Astrocyte (in vitro differentiated cells and primary cell): ENCODE data around the gene CUEDC2. TPM values are rescaled to one million over a fixed set of nuclear protein-coding genes. Genes with fewer than 3 reads are reported as not detected.
A peak's percentile ranks its signal among the peaks of the same experiment; 100 is the strongest.

Experiments used
- DNase-seq: peaks from one replicate; pipeline ENCODE4 v3.0.0-alpha.2; 2010; ENCODE audit warnings: low read depth
- FAIRE-seq: peaks from 2 replicates; lab custom pipeline; 2011; peaks lifted over from hg19 to GRCh38; lab: Jason Lieb, UNC
- H2AFZ ChIP-seq: 2 replicates; pipeline ENCODE4 v1.6.0; 2012; ENCODE audit warnings: low read depth, low read length, inconsistent platforms
- H3K27ac ChIP-seq: 2 replicates; pipeline ENCODE4 v1.5.1; 2011; ENCODE audit warnings: low read depth, low read length, inconsistent platforms
- H3K27me3 ChIP-seq: 2 replicates; pipeline ENCODE4 v1.6.0; 2011; ENCODE audit warnings: low read length, inconsistent platforms; ENCODE audit not compliant: insufficient read depth
- H3K36me3 ChIP-seq: 2 replicates; pipeline ENCODE4 v1.5.1; 2011; ENCODE audit warnings: low read length, inconsistent platforms; ENCODE audit not compliant: insufficient read depth
- H3K4me1 ChIP-seq: 2 replicates; pipeline ENCODE4 v1.5.1; 2011; ENCODE audit warnings: low read length, inconsistent platforms; ENCODE audit not compliant: insufficient read depth
- H3K4me2 ChIP-seq: 2 replicates; pipeline ENCODE4 v1.6.0; 2012; ENCODE audit warnings: low read length, inconsistent platforms
- H3K4me3 ChIP-seq: 2 replicates; pipeline ENCODE4 v1.5.1; 2011; ENCODE audit warnings: low read depth, mild to moderate bottlenecking, low read length, inconsistent platforms; ENCODE audit not compliant: insufficient read depth
- H3K79me2 ChIP-seq: 2 replicates; pipeline ENCODE4 v1.6.0; 2012; ENCODE audit warnings: mild to moderate bottlenecking, low read length, inconsistent platforms; ENCODE audit not compliant: insufficient read depth
- H3K9ac ChIP-seq: 2 replicates; pipeline ENCODE4 v1.6.0; 2012; ENCODE audit warnings: mild to moderate bottlenecking, low read length, inconsistent platforms
- H3K9me3 ChIP-seq: 2 replicates; pipeline ENCODE4 v1.5.1; 2012; ENCODE audit warnings: low read depth, mild to moderate bottlenecking, low read length, inconsistent platforms; ENCODE audit not compliant: insufficient read depth
- H4K20me1 ChIP-seq: 2 replicates; pipeline ENCODE4 v1.6.0; 2012; ENCODE audit warnings: low read length, inconsistent platforms; ENCODE audit not compliant: insufficient read depth
- H3K27ac Mint-ChIP-seq: one replicate; pipeline ENCODE4 v1.8.0; 2021; ENCODE audit warnings: mild to moderate bottlenecking, mixed read lengths; ENCODE audit not compliant: unreplicated experiment
- H3K27me3 Mint-ChIP-seq: one replicate; pipeline ENCODE4 v1.8.0; 2021; ENCODE audit warnings: low read depth, mixed read lengths; ENCODE audit not compliant: unreplicated experiment
- H3K36me3 Mint-ChIP-seq: one replicate; pipeline ENCODE4 v1.8.0; 2021; ENCODE audit warnings: low read depth, mixed read lengths; ENCODE audit not compliant: unreplicated experiment
- H3K4me1 Mint-ChIP-seq: one replicate; pipeline ENCODE4 v1.8.0; 2021; ENCODE audit warnings: low read depth, mixed read lengths; ENCODE audit not compliant: unreplicated experiment
- H3K4me3 Mint-ChIP-seq: one replicate; pipeline ENCODE4 v1.8.0; 2021; ENCODE audit warnings: mild to moderate bottlenecking, moderate library complexity, mixed read lengths; ENCODE audit not compliant: unreplicated experiment
- H3K9me3 Mint-ChIP-seq: one replicate; pipeline ENCODE4 v1.8.0; 2021; ENCODE audit warnings: mild to moderate bottlenecking, mixed read lengths; ENCODE audit not compliant: unreplicated experiment
- EZH2 ChIP-seq: IDR thresholded peaks from 2 replicates; pipeline ENCODE4 v1.6.1; 2012; ENCODE audit warnings: mild to moderate bottlenecking, low read length, inconsistent platforms; ENCODE audit not compliant: insufficient read depth
- total RNA-seq: library from RNA; stranded (reverse); gene quantifications from 2 replicates; pipeline ENCODE4 v1.2.1, GENCODE V29; 2021
- TF ChIP-seq, protein P1 (sequence below): IDR thresholded peaks from 2 replicates; pipeline ENCODE4 v1.5.1; 2011; ENCODE audit warnings: low read depth, mild to moderate bottlenecking, inconsistent platforms, low read length, moderate library complexity; ENCODE audit not compliant: insufficient read depth

The CUEDC2 gene
- total RNA-seq, 1 donor from 2014 or later = 49.1 TPM

DNA sequence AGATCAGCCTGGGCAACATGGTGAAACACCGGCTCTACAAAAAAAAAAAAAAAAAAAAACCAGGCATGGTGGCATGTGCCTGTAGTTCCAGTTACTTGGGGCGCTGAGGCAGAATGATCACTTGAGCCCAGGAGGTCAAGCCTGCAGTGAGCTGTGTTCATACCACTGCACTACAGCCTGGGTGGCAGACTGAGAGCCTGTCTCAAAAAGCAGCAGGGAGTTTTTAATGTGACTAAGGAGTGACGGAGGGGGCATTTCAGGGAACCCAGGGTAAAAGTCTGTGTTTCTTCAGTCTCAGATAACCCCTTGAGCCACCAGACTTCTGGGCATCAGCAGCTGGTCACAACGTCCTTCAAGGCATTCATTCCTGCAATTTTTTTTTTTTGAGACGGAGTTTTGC is 21.1 kb upstream of the CUEDC2 start:
- H3K4me3 Mint-ChIP-seq = peak overlapping the region; percentile 8
- H3K27ac ChIP-seq = peak overlapping the region; percentile 15
- no peak overlapping the region for H3K9ac ChIP-seq

DNA sequence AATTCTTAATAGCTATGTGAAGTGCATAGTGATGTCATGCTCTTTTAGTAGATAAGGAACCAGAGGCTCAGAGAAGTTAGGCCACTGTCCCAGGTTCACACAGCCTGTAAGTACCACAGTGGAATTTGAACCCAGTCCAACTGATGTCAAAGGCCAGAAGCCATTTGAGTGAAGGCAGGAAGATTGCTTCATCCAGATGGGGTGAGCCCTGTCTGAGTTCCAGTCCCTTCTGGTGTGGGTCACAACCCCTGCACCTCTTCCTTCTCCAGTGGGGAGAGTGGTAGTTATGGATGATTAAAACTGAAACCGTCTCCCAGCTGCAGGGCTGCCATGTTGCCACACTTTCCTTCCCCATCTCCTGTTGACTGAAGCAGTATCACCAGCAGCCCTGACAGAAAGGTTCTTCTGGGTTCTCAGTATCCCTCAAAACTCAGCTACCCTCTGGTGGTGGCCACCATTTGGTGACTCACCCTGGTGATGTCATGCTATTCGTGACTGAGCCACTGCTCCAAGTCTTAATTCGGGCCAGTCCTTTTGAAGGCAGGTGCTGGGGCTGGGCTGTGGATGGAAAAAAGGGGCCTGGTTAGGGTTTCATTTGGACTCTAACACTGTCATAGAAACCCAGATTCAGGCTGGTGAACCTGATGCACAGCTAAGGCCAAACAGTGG is 20.4 kb upstream of the CUEDC2 start:
- Histone ChIP-seq H3K4me1 (peaks cover 27% of the 10 kb centered on the region), H2AFZ (no peak overlapping the region), H3K27ac (no peak overlapping the region), H3K9ac (no peak overlapping the region), H3K4me2 (peak overlapping the region; percentile 39), H3K36me3 (no peaks in the 10 kb centered on the region), H3K9me3 (no peaks in the 10 kb centered on the region), H3K4me3 (no peak overlapping the region), H3K79me2 (no peaks in the 10 kb centered on the region), H3K27me3 (no peaks in the 10 kb centered on the region), H4K20me1 (no peaks in the 10 kb centered on the region)
- Mint-ChIP-seq H3K36me3 (peaks cover 2% of the 10 kb centered on the region), H3K4me3 (peak overlapping the region; percentile 14), H3K4me1 (peaks cover 31% of the 10 kb centered on the region), H3K27me3 (no peaks in the 10 kb centered on the region), H3K9me3 (no peaks in the 10 kb centered on the region), H3K27ac (peak overlapping the region; percentile 78)
- TF ChIP-seq, protein P1, sequence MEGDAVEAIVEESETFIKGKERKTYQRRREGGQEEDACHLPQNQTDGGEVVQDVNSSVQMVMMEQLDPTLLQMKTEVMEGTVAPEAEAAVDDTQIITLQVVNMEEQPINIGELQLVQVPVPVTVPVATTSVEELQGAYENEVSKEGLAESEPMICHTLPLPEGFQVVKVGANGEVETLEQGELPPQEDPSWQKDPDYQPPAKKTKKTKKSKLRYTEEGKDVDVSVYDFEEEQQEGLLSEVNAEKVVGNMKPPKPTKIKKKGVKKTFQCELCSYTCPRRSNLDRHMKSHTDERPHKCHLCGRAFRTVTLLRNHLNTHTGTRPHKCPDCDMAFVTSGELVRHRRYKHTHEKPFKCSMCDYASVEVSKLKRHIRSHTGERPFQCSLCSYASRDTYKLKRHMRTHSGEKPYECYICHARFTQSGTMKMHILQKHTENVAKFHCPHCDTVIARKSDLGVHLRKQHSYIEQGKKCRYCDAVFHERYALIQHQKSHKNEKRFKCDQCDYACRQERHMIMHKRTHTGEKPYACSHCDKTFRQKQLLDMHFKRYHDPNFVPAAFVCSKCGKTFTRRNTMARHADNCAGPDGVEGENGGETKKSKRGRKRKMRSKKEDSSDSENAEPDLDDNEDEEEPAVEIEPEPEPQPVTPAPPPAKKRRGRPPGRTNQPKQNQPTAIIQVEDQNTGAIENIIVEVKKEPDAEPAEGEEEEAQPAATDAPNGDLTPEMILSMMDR = no peak
- no peak for TF ChIP-seq EZH2
- DNase-seq (peak; percentile 67), FAIRE-seq (no peak)

More for the DNA sequence above, 21.1 kb upstream of the CUEDC2 start:
- Histone ChIP-seq H3K4me2 (peak overlapping the region; percentile 39), H3K27me3 (no peaks in the 10 kb centered on the region), H2AFZ (no peak overlapping the region), H3K4me1 (peaks cover 27% of the 10 kb centered on the region), H3K36me3 (no peaks in the 10 kb centered on the region), H3K79me2 (no peaks in the 10 kb centered on the region), H3K9me3 (no peaks in the 10 kb centered on the region), H3K4me3 (no peak overlapping the region), H4K20me1 (no peaks in the 10 kb centered on the region)
- FAIRE-seq (no peak), DNase-seq (no peak)
- Mint-ChIP-seq H3K27me3 (no peaks in the 10 kb centered on the region), H3K27ac (peak overlapping the region; percentile 77), H3K9me3 (no peaks in the 10 kb centered on the region), H3K4me1 (peaks cover 31% of the 10 kb centered on the region), H3K36me3 (peaks cover 2% of the 10 kb centered on the region)
- TF ChIP-seq, protein P1 = no peak
- TF ChIP-seq EZH2 = no peak
